ENCODE results near the gene KIZ.

- TF ChIP-seq CTCF (IDR thresholded peaks at IDR 0.05; ENCODE audit: borderline replicate concordance, extremely low read depth, low read length, poor library complexity, severe bottlenecking) (no peak), EZH2 (IDR thresholded peaks at IDR 0.05; ENCODE audit: borderline replicate concordance, low read depth, low read length, severe bottlenecking) (no peak)
Observed at GRCh38 chr20:21238818-21239536, 113.1 kb downstream of the KIZ start.

Measured in DND-41 (cell line).